HG02588 (cell line): ENCODE data around the gene PIK3C2G.

Source experiments
- ATAC-seq: cut with Tn5 transposase; IDR thresholded peaks from one replicate; pipeline ENCODE4 v1.9.1; 2021; ENCODE audit warnings: mild to moderate bottlenecking, moderate library complexity; ENCODE audit not compliant: unreplicated experiment

Gene PIK3C2G

GRCh38 chr12:18546399-18546798 is 285.1 kb downstream of the PIK3C2G start:
- no peak for ATAC-seq

GRCh38 chr12:18549598-18549997 is 288.3 kb downstream of the PIK3C2G start:
- ATAC-seq, result no peak

- ATAC-seq, result no peak
Measured at GRCh38 chr12:18551106-18551505, 289.8 kb downstream of the PIK3C2G start.

GRCh38 chr12:18551701-18552100 is 290.4 kb downstream of the PIK3C2G start:
- ATAC-seq, result no peak

GRCh38 chr12:18552829-18553228 is 291.5 kb downstream of the PIK3C2G start:
- ATAC-seq, result no peak

- no peak for ATAC-seq
Measured at GRCh38 chr12:18556161-18556560, 294.8 kb downstream of the PIK3C2G start.

GRCh38 chr12:18559242-18559641 is 297.9 kb downstream of the PIK3C2G start:
- no peak for ATAC-seq

GRCh38 chr12:18562531-18562930 is 301.2 kb downstream of the PIK3C2G start:
- no peak for ATAC-seq

- no peak for ATAC-seq
Measured at GRCh38 chr12:18564306-18564705, 303.0 kb downstream of the PIK3C2G start.

GRCh38 chr12:18567787-18568186 is 306.5 kb downstream of the PIK3C2G start:
- ATAC-seq, result no peak

- no peak for ATAC-seq
Measured at GRCh38 chr12:18570543-18570942, 309.2 kb downstream of the PIK3C2G start.

- ATAC-seq, result no peak
Measured at GRCh38 chr12:18576104-18576626, 314.8 kb downstream of the PIK3C2G start.

- ATAC-seq, result no peak
Measured at GRCh38 chr12:18576648-18577047, 315.3 kb downstream of the PIK3C2G start.

- ATAC-seq, result no peak
Measured at GRCh38 chr12:18578191-18578590, 316.9 kb downstream of the PIK3C2G start.

- ATAC-seq, result no peak
Measured at GRCh38 chr12:18580291-18580690, 319.0 kb downstream of the PIK3C2G start.

GRCh38 chr12:18580706-18581105 is 319.4 kb downstream of the PIK3C2G start:
- ATAC-seq, result no peak

GRCh38 chr12:18581232-18581962 is 320.1 kb downstream of the PIK3C2G start:
- no peak for ATAC-seq

GRCh38 chr12:18583655-18584054 is 322.3 kb downstream of the PIK3C2G start:
- no peak for ATAC-seq

- ATAC-seq, result no peak
Measured at GRCh38 chr12:18586581-18586980, 325.3 kb downstream of the PIK3C2G start.

- no peak for ATAC-seq
Measured at GRCh38 chr12:18589316-18589715, 328.0 kb downstream of the PIK3C2G start.

GRCh38 chr12:18591473-18591872 is 330.2 kb downstream of the PIK3C2G start:
- no peak for ATAC-seq

GRCh38 chr12:18595412-18595811 is 334.1 kb downstream of the PIK3C2G start:
- no peak for ATAC-seq

GRCh38 chr12:18601962-18602361 is 340.6 kb downstream of the PIK3C2G start:
- ATAC-seq, result no peak
